Neural progenitor cell (in vitro differentiated cells): Measurements from ENCODE around the gene GABARAPL1.

Experiments
- EZH2phosphoT487 ChIP-seq: fragments of 200-600 bp; sonication (generic); IDR thresholded peaks from 2 replicates; pipeline ENCODE4 v1.6.1; 2017; ENCODE audit warnings: antibody characterized with exemption
- TF ChIP-seq, protein P1 (sequence below): fragments of 200-600 bp; sonication (generic); IDR thresholded peaks from 2 replicates; pipeline ENCODE4 v1.5.1; 2017; ENCODE audit warnings: antibody characterized with exemption, mild to moderate bottlenecking

DNA sequence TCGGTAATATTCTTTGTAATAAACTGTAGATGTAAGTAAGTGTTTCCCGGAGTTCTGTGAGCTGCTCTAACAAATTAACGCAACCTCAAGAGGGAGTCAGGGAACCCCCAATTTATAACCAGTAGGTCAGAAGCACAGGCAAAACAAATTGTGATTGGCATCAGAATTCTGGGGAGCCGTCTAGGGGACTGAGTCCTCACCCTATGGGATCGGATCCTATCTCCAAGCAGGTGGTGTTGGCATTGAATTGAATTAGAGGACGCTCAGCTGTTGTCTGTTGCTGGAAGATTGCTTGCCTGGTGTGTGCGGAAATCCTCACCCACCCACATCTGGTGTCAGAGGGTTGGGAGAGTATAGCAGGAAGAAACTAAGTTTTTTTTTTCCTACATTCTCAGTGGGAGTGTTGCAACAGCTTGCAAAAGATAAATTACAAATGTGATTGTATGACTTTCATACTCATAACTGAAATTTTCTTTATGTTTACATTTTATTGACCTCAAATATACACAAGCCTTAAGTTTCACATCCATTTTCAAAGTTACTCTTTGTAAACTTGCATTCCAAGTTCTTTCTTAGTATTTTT, 28.3 kb upstream of the GABARAPL1 start:
- TF ChIP-seq, protein P1, sequence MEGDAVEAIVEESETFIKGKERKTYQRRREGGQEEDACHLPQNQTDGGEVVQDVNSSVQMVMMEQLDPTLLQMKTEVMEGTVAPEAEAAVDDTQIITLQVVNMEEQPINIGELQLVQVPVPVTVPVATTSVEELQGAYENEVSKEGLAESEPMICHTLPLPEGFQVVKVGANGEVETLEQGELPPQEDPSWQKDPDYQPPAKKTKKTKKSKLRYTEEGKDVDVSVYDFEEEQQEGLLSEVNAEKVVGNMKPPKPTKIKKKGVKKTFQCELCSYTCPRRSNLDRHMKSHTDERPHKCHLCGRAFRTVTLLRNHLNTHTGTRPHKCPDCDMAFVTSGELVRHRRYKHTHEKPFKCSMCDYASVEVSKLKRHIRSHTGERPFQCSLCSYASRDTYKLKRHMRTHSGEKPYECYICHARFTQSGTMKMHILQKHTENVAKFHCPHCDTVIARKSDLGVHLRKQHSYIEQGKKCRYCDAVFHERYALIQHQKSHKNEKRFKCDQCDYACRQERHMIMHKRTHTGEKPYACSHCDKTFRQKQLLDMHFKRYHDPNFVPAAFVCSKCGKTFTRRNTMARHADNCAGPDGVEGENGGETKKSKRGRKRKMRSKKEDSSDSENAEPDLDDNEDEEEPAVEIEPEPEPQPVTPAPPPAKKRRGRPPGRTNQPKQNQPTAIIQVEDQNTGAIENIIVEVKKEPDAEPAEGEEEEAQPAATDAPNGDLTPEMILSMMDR: no peak
- TF ChIP-seq EZH2phosphoT487: no peak
